KBM-7 (cell line): ENCODE results near the gene GATD1.

Experiments
- DNase-seq: peaks from one replicate; pipeline ENCODE4 v3.0.0-alpha.2; 2015
- in situ Hi-C: fragments of 300-500 bp; cut with MboI; formaldehyde crosslinking; loops from 2 replicates; pipeline ENCODE4 v1.14.3; 2020; ENCODE audit warnings: low sequenced_read_pairs, low pct_unique_long_range_greater_than_20kb, mixed read lengths

Gene GATD1, protein sequence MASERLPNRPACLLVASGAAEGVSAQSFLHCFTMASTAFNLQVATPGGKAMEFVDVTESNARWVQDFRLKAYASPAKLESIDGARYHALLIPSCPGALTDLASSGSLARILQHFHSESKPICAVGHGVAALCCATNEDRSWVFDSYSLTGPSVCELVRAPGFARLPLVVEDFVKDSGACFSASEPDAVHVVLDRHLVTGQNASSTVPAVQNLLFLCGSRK

GRCh38 chr11:777288-778255, at the start of gene GATD1:
Gene GATD1 (minus strand): TSS chr11:777487. CDS start chr11:777462, 25 bp downstream.
- in situ Hi-C loops = no loop called here
- peak; percentile 78 for DNase-seq

GRCh38 chr11:826836-827145, 49.5 kb upstream of the GATD1 start:
- no peak for DNase-seq
- in situ Hi-C loops = no loop called here

GRCh38 chr11:826227-826621, 48.9 kb upstream of the GATD1 start:
- DNase-seq = no peak
- in situ Hi-C loops = no loop called here

DNA sequence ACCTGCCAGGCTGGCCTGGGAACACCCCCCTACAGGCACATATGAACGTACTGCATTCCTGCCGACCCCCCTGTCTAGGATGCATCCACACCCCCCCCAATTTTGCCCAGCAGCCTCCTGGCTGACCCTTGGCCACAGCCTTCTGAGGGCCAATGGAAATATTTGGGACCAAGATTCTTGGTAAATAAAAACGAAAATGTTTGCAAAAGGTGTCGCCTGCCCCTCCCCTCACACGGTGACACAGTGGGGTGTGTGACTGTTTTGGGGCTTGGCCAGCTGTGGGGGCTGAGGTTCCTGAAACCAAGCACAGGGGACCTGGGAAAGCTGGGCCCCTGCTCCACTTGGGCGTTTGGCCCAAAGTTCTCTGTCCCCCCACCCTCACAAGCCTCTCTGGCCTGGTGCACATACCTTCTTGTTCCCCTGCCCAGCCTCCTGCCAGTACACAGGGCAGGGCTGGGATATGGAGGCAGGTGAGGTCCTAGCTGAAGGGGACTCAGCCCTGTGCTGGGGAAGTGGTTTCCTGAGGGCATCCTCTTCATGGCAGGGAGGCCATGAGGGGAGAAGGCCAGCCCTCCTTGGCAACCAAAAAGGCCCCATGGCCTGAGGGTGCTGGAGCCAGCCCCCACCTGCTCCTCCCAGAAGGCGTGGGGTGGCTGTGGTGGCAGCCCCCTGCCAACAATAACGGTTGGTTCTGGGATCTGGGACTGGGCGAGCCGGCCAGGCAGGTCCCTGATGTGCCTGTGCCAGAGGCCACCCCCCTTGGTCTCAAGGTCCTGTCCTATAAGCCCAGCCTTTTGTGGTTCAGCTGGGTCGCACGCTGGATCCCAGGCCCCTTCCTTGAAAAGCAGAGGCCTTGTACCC, 48.3 kb upstream of the GATD1 start:
- no peak for DNase-seq
- in situ Hi-C loops = no loop called here

DNA sequence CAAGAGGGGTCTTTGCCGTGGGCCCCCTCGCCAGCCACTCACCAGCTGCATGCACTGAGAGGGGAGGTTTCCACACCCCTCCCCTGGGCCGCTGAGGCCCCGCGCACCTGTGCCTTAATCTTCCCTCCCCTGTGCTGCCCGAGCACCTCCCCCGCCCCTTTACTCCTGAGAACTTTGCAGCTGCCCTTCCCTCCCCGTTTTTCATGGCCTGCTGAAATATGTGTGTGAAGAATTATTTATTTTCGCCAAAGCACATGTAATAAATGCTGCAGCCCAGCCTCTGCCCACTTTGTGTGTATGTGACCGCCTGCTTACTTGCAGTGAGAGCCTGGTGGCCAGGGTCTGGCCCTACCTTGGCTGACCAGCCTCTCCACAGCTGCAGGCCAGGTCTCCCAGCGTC, 47.7 kb upstream of the GATD1 start:
- in situ Hi-C loops = no loop called here
- no peak for DNase-seq

GRCh38 chr11:824292-824880, 47.1 kb upstream of the GATD1 start:
- in situ Hi-C loops = no loop called here
- no peak for DNase-seq

DNA sequence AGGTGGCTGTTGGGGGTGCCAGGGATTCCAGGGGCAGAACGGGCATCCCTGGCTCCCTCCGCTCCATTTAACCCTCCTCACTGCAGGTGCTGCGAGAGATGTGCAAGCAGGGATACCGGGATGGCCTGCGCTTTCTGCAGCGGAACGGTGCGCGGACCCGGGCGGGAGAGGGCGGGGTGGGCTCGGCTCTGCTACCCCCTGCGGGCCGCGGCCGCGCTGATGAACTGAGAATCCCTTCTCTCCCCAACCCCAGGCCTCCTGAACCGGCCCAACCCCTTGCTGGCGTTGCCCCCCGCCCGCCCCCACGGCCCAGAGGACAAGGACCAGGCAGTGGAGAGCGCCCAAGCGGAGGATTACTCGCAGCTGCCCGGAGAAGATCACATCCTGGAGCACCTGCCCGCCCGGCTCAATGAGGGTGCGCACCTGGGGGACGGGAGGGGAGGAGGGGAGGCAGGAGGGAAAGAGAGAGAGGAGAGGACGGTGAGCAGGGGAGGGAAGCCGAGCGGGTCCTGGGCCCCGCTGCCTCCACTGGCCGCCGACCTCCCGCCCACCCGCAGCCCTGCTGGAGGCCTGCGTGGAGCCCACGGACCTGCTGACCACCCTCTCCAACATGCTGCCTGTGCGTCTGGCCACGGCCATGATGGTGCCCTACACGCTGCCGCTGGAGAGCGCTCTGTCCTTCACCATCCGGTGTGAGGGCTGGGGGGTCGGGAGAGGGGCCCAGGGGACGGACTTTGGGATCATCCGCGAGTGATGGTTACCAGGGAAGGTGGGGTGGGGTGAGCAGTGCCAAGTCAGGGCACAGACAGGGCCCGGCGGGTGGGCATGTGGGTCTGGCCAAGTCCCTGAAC, 46.4 kb upstream of the GATD1 start:
- in situ Hi-C loops = no loop called here
- DNase-seq = no peak

DNA sequence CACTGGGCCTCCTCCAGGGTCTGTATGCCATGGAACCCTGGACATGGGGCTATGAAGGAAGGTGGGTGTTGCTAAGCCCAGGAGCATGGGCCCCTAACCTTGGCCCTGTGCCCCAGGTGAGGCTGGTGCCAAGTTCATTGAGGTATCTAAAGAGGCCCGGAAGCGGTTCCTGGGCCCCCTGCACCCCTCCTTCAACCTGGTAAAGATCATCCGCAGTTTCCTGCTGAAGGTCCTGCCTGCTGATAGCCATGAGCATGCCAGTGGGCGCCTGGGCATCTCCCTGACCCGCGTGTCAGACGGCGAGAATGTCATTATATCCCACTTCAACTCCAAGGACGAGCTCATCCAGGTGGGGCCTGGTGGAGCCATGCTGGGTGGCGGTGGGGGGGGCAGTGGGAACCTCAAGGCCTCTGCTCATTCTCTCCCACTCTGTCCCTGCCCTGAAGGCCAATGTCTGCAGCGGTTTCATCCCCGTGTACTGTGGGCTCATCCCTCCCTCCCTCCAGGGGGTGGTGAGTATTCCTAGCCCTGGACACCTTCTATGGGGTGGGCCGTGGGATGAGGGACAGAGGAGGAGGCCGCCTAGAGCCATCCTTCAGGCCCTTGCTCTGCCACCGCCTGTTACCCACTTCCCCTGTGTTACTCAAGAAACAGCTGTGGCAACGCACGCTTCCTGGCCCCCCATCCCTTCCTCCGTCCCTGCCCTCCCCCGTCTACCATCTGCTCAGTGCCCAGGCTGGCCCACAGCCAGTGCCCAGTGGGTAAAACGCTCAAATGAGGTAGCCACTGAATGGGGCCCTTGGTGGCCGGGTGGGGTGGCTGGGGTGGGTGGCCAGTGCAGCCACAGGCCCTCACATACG, 44.5 kb upstream of the GATD1 start:
- in situ Hi-C loops = no loop called here
- no peak for DNase-seq

DNA sequence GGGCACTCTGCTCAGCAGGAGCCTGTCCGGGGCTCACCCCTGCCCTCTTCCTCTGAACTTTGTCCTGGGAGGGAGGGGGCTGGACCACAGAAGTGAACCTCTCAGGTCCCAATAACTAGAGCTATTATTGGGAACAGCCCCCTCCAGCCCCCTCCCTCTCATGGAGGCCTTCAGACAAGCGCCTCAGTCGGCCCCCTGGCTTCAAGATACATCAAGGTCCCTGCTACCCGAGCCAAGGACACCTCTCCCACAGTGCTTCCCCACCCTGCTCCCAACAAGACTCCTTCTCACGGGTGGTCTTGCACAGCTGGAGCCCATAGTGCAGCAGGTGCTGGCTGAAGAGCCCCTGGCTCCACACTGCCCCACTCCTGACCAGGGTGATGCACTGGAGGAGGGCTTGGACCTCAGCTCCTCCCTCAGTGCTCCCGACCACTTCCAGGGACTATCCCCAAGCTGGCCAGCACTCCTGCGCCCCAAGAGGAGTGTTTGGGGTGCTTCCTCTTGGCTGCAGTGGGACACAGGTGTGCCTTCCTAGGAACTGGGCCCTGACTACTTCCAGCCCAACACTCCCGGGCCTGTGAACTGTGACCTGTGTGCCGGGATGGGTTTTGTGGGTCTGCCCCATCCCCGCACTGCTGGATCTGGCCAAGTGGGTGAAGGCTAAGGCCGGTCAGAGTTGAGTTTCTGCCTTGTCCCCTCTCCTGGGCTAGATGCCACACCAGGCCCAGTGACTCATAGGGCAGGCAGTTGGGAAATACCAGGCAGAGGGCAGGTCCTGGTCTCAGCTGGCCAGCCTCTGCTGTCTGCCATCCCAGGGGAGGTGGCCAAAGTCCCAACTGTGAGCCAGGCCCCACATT, 43.6 kb upstream of the GATD1 start:
- in situ Hi-C loops = no loop called here
- DNase-seq = no peak

DNA sequence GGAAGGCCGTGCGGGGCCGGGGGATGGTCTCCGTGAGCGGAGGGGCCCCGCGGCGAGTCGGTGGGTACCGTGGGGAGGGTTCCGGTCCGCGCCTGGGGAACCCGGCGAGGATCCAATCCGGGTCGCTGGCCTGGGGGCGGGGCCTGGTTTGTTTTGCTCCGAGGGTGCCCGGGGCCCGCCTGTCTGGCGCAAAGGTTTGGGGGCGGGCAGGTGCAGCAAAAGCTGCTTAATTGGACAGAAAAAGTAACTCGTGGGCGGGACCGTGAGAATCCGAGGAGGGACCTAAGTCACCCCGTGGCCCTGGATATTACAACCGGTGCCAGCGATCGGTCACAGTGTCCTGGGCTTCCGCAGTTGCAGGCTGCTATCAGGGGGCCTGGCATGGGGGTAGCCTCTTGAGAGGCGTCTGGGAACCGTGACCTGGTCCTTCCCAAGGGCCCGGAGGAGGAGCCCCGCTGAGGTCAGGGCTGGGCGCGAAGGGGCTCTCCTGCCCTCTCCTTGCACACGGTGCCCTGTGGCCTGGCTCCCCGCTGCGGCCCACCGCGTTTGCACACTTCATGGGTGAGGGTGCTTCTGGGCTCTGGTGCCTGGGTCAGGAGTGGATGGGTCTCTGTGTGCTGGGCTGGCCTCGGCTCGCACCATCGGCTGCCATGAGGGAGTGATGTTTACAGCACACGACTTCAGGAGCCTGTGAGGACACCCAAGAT, 42.8 kb upstream of the GATD1 start:
- DNase-seq = peak; percentile 89
- in situ Hi-C loops = no loop called here

DNA sequence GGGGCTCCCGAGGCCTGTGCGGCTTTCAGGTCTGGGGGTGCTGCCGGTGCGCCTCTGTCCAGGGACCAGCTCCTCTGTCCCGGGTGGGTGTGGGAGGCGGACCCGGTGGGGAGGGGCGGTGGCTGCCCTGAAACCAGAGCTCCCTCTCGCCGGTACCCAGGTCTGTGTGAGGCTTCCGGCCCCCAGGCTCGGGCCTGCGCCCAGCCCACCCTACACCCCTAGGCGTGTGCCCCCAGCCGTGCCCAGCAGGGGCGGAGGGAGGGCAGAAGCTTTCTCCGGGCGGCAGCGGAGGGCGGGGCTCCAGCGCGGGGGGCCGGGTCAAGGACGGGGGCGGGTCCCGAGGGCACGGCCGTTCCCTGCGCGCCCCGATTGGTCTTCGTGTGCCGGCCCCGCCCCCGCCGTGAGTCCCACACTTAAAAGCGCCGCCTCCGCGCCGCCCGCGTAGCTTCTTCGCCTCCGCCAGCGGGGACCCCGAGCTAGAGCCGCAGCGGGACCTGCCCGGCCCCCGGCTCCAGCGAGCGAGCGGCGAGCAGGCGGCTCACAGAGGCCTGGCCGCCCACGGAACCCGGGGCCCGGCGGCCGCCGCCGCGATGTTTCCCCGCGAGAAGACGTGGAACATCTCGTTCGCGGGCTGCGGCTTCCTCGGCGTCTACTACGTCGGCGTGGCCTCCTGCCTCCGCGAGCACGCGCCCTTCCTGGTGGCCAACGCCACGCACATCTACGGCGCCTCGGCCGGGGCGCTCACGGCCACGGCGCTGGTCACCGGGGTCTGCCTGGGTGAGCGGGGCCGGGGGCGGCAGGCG, 42.0 kb upstream of the GATD1 start:
- peak; percentile 80 for DNase-seq
- in situ Hi-C loops = no loop called here

DNA sequence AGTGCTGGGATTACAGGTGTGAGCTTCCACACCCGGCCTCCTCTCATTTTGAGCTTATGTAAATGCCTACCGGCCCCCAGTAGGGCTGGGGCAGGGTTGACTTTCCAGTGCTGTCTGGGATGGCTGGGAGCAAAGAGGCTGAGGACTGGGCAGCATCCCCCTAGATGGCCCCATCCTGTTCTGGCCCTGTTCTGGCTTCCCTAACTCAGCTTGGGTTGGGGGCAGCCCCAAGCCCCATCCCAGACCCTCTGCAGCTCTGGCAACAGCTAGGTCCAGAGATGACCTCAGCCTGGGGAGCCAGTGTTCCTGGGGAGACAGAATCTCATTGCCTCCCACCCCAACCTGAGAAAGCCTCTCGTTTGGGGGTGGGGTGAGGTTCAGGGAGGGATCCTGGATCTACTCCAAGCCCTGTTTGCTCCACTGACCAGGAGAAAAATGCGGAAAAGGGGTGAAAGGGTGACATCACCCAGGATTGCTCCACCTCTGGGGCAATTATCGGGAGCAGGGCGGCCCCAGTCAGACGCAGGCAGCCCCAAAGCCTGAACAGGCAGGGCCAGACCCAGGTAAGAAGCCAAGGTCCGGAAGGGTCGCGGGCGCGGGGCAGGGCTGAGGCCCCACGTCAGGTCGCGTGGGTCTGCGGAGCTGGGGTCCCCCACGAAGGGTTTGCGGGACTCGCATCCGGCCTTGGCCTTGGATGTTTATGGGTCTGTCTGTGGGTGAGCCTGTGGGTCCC, 41.3 kb upstream of the GATD1 start, which contains the start of gene PNPLA2:
PNPLA2 (plus strand) TSS at position 519 of the 733 bp plus-strand sequence. CDS start 805 bp downstream, outside the sequence.
- in situ Hi-C loops = no loop called here
- DNase-seq = no peak

GRCh38 chr11:816433-816779, 39.1 kb upstream of the GATD1 start:
- in situ Hi-C loops = no loop called here
- DNase-seq = no peak

- in situ Hi-C loops = no loop called here
- no peak for DNase-seq
Measured at GRCh38 chr11:815675-816432, 38.6 kb upstream of the GATD1 start.
